ENCODE results near the gene TMEM43. TPM values are rescaled to one million over a fixed set of nuclear protein-coding genes. Genes with fewer than 3 reads are reported as not detected.

Gene TMEM43
- total and polyA plus RNA-seq, 2 of the 8 experiments (the other 6 are each of a cell fraction or from before 2014, with no cell fraction given): 27.0 to 33.7 TPM

DNA sequence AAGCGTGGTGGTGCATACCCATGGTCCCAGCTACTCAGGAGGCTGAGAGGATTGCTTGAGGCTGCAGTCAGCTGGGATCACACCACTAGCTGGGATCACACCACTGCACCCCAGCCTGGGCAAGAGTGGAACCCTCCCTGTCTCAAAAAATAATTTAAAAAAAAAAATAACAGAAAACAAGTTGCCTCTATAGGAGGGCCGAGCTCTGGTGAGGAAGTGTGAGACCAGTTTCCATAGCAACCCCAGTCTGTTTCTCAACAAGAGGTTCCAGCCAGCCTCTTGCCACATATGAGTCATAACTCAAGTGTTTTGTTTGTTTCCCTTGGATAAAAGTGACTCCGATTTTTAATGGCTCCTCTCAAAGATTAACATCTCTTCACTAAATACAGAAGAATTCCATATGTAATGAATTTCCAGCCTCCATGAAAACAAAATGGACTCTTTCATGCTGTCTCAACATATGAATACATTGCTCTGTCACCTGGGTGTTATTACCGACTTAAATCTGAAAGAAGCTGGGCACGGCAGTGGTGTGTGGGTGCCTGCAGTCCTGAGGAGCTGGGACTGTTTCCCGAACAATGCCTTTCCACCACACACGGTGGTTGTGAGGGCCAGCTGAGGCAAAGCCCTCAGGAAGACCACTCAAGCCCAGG lies 19.7 kb downstream of the TMEM43 start:
- H3K4ac ChIP-seq (replicated peaks; ENCODE audit: insufficient read length, low read depth, low read length): no peak overlapping the region
- no peaks in the 10 kb centered on the region for H3K79me2 ChIP-seq (ENCODE audit: control insufficient read depth in 1 of 2, insufficient read depth in 2 of 2, low read length in 2 of 2)
- no peak overlapping the region for H2BK20ac ChIP-seq (ENCODE audit: low read length)
- no peaks in the 10 kb centered on the region for H3K9me3 ChIP-seq (ENCODE audit: insufficient read depth in 2 of 2, low read depth in 1 of 2, low read length in 1 of 2)
- no peak overlapping the region for H2BK120ac ChIP-seq (replicated peaks; ENCODE audit: low read depth, low read length)
- H3K23me2 ChIP-seq (ENCODE audit: low read depth, low read length): no peaks in the 10 kb centered on the region
- DNase-seq (ENCODE audit: low read depth in 1 of 2, low spot score in 2 of 2) (no peak), FAIRE-seq (no peak)
- peaks cover 2 to 9% of the 10 kb centered on the region in 2 experiments for H4K20me1 ChIP-seq (replicated peaks in 1 of 2; ENCODE audit: control insufficient read depth in 1 of 2, insufficient read depth in 2 of 2, low read length in 2 of 2)
- no peak overlapping the region for H4K5ac ChIP-seq (ENCODE audit: insufficient read length, low read depth, low read length)
- H2AK5ac ChIP-seq (ENCODE audit: low read depth, low read length): peak overlapping the region; percentile 55; the same call in 1 of the 2 replicates
- no peak for TF ChIP-seq POLR2A (IDR thresholded peaks at IDR 0.05; ENCODE audit: control extremely low read depth in 1 of 2, low read depth in 2 of 2, low read length in 2 of 2)
- 0 out of 2 replicates have a peak, but pooled peaks have one; percentile 24 for TF ChIP-seq SP1 (IDR thresholded peaks at IDR 0.05; ENCODE audit: low read depth, low read length)
- no peak for TF ChIP-seq RFX5 (IDR thresholded peaks at IDR 0.05; ENCODE audit: borderline replicate concordance, low read depth, low read length)
- TF ChIP-seq JUND (IDR thresholded peaks at IDR 0.05; ENCODE audit: low read length): peak; percentile 81
- 85% methylated on average over 7 of the region's 7 CpGs; no CpG with 5 or more reads in 1 of the 2 experiments for WGBS, 2 experiments (ENCODE audit: extremely low coverage in 1 of 2, insufficient coverage in 1 of 2, insufficient read length in 1 of 2, insufficient replicate concordance in 2 of 2, low coverage in 1 of 2, low lambda C conversion rate in 2 of 2, missing lambda C conversion rate in 1 of 2)
- H3K4me3 ChIP-seq (ENCODE audit: extremely low read depth in 1 of 4, insufficient read depth in 2 of 4, low read depth in 3 of 4, low read length in 4 of 4): no peak overlapping the region
- peaks cover 0 to 14% (median 9%) of the 10 kb centered on the region in 4 experiments; a peak in 6 of 7 replicates for H3K4me1 ChIP-seq (replicated peaks in 1 of 4; ENCODE audit: control insufficient read depth in 3 of 4, insufficient read depth in 4 of 4, low read length in 3 of 4)
- peaks cover 0 to 14% (median 7%) of the 10 kb centered on the region in 4 experiments; a peak in 5 of 8 replicates for H3K36me3 ChIP-seq (ENCODE audit: control insufficient read depth in 2 of 4, insufficient read depth in 4 of 4, low read length in 3 of 4)
- H3K79me1 ChIP-seq (ENCODE audit: low read depth, low read length): no peaks in the 10 kb centered on the region
- H2AFZ ChIP-seq (ENCODE audit: low read length): no peak overlapping the region
- H3K18ac ChIP-seq (ENCODE audit: extremely low read depth, low read length): no peak overlapping the region
- ChIA-PET CTCF (ENCODE audit: partially characterized antibody) (interaction anchor here (0.7 to 4.3 kb wide), 8 partner anchors 10 to 248 kb away, joined by 3 to 22 read pairs (median 8); partner anchors contain the start of genes CHCHD4 and TMEM43), POLR2A (ENCODE audit: partially characterized antibody) (interaction anchor here (0.8 to 2.9 kb wide), 8 partner anchors 9 to 249 kb away, joined by 3 to 15 read pairs (median 6); partner anchors contain the start of genes CHCHD4, LSM3, TMEM43 and XPC)
- H4K91ac ChIP-seq (replicated peaks; ENCODE audit: insufficient read length, low read length): no peak overlapping the region
- no peaks in the 10 kb centered on the region for H3K27me3 ChIP-seq (replicated peaks in 1 of 4; ENCODE audit: control insufficient read depth in 3 of 4, extremely low read depth in 1 of 4, insufficient read depth in 3 of 4, low read length in 3 of 4)
- no peak overlapping the region; the same call in 1 of the 2 replicates for H2BK5ac ChIP-seq (ENCODE audit: low read depth, low read length)
- no peak overlapping the region for H3K14ac ChIP-seq (ENCODE audit: insufficient read length)
- H3K27ac ChIP-seq (ENCODE audit: low read depth, low read length): peak overlapping the region; percentile 72; the same call in 1 of the 2 replicates
- no peak overlapping the region for H4K8ac ChIP-seq (ENCODE audit: extremely low read depth, insufficient read depth, low read length)
- no peak overlapping the region for H3K56ac ChIP-seq (replicated peaks; ENCODE audit: insufficient read length, low read depth, low read length)
- H3K9ac ChIP-seq (replicated peaks in 1 of 4; ENCODE audit: extremely low read depth in 1 of 4, low read depth in 3 of 4, low read length in 3 of 4): no peak overlapping the region; a peak in 2 of 7 replicates
- no peak overlapping the region for H2BK15ac ChIP-seq (ENCODE audit: low read length)
- no peak overlapping the region for H3K23ac ChIP-seq (ENCODE audit: insufficient read length)
- H2BK12ac ChIP-seq (ENCODE audit: low read depth, low read length): peak overlapping the region; percentile 87; the same call in 1 of the 2 replicates
- no peak overlapping the region for H3K4me2 ChIP-seq (ENCODE audit: insufficient read depth in 1 of 2, low read depth in 2 of 2, low read length in 2 of 2)
